Ureter (tissue), 1 donor: ENCODE results near the gene HLA-G. TPM values are rescaled to one million over a fixed set of nuclear protein-coding genes. Genes with fewer than 3 reads are reported as not detected.
A peak's percentile ranks its signal among the peaks of the same experiment; 100 is the strongest.
"Not testable (repeated sequence)": the region's sequence is repeated elsewhere in the genome, so short reads cannot be mapped to it uniquely, and the experiment has no call there.

ENCODE experiments used
- DNase-seq: peaks from one replicate; pipeline ENCODE4 v3.0.0-alpha.2; 2020; ENCODE audit warnings: low spot score
- total RNA-seq: library from RNA; stranded (reverse); gene quantifications from one replicate; pipeline ENCODE4 v1.2.4, GENCODE V29; 2023
- donor health status: DM: yes; HTN: yes; CAD: no.

HLA-G gene
- total RNA-seq = not detected

GRCh38 chr6:29827579-29828470 is at the start of gene HLA-G:
Gene HLA-G, plus strand, starts transcription at chr6:29827825. Its CDS starts 20 bp downstream, at chr6:29827845.
- DNase-seq = no peak

GRCh38 chr6:29780019-29780698 is 47.5 kb upstream of the HLA-G start:
- DNase-seq = not testable (repeated sequence)

- DNase-seq = no peak
Observed at GRCh38 chr6:29789176-29789575, 38.4 kb upstream of the HLA-G start.

GRCh38 chr6:29790626-29791025 is 37.0 kb upstream of the HLA-G start:
- DNase-seq = no peak

GRCh38 chr6:29791162-29791561 is 36.5 kb upstream of the HLA-G start:
- no peak for DNase-seq

GRCh38 chr6:29791786-29792122 is 35.9 kb upstream of the HLA-G start:
- no peak for DNase-seq

- DNase-seq = peak; percentile 68
Observed at GRCh38 chr6:29792123-29793035, 35.2 kb upstream of the HLA-G start.

GRCh38 chr6:29793036-29793356 is 34.6 kb upstream of the HLA-G start:
- no peak for DNase-seq

GRCh38 chr6:29793796-29794195 is 33.8 kb upstream of the HLA-G start:
- DNase-seq = no peak

- DNase-seq = no peak
Observed at GRCh38 chr6:29796026-29796425, 31.6 kb upstream of the HLA-G start.

- DNase-seq = no peak
Observed at GRCh38 chr6:29797135-29797534, 30.5 kb upstream of the HLA-G start.

GRCh38 chr6:29797966-29798365 is 29.7 kb upstream of the HLA-G start:
- no peak for DNase-seq

- DNase-seq = no peak
Observed at GRCh38 chr6:29800254-29800653, 27.4 kb upstream of the HLA-G start.

GRCh38 chr6:29806387-29806786 is 21.2 kb upstream of the HLA-G start:
- DNase-seq = no peak

- DNase-seq = no peak
Observed at GRCh38 chr6:29809249-29809648, 18.4 kb upstream of the HLA-G start.

- no peak for DNase-seq
Observed at GRCh38 chr6:29810371-29810770, 17.3 kb upstream of the HLA-G start.

- no peak for DNase-seq
Observed at GRCh38 chr6:29811377-29811776, 16.2 kb upstream of the HLA-G start.

GRCh38 chr6:29813066-29813465 is 14.6 kb upstream of the HLA-G start:
- DNase-seq = no peak

- no peak for DNase-seq
Observed at GRCh38 chr6:29813809-29814208, 13.8 kb upstream of the HLA-G start.

- DNase-seq = no peak
Observed at GRCh38 chr6:29814379-29815117, 13.1 kb upstream of the HLA-G start.

GRCh38 chr6:29815118-29815750 is 12.4 kb upstream of the HLA-G start:
- no peak for DNase-seq
